Type B pancreatic cell (in vitro differentiated cells): Measurements from ENCODE around the gene EFNB2. TPM values are rescaled to one million over a fixed set of nuclear protein-coding genes. Genes with fewer than 3 reads are reported as not detected.

ENCODE experiments used
- DNase-seq: peaks from one replicate; pipeline ENCODE4 v3.0.0; 2021; ENCODE audit warnings: mixed read lengths; ENCODE audit not compliant: unreplicated experiment; ENCODE audit errors: extremely low spot score
- H3K27ac Mint-ChIP-seq: 2 replicates; pipeline ENCODE4 v1.8.0; 2021; ENCODE audit warnings: mild to moderate bottlenecking, mixed read lengths
- H3K27me3 Mint-ChIP-seq: 2 replicates; pipeline ENCODE4 v1.8.0; 2021; ENCODE audit warnings: mixed read lengths
- H3K36me3 Mint-ChIP-seq: 2 replicates; pipeline ENCODE4 v1.8.0; 2021; ENCODE audit warnings: mixed read lengths
- H3K4me1 Mint-ChIP-seq: one replicate; pipeline ENCODE4 v1.8.0; 2021; ENCODE audit warnings: mixed read lengths; ENCODE audit not compliant: unreplicated experiment
- H3K4me3 Mint-ChIP-seq: 2 replicates; pipeline ENCODE4 v1.8.0; 2021; ENCODE audit warnings: mild to moderate bottlenecking, mixed read lengths
- H3K9me3 Mint-ChIP-seq: 2 replicates; pipeline ENCODE4 v1.8.0; 2021; ENCODE audit warnings: mixed read lengths
- total RNA-seq: library from RNA; stranded (reverse); gene quantifications from 2 replicates; pipeline ENCODE4 v1.2.1, GENCODE V29; 2021; ENCODE audit warnings: low replicate concordance
- TF ChIP-seq, protein P1 (sequence below): fragments of 200-600 bp; sonication (generic); conservative IDR thresholded peaks from 2 replicates; pipeline ENCODE4 v1.5.0; 2021; ENCODE audit warnings: antibody characterized with exemption, mild to moderate bottlenecking

The EFNB2 gene
- total RNA-seq, 1 donor from 2014 or later, result 67.1 TPM

DNA sequence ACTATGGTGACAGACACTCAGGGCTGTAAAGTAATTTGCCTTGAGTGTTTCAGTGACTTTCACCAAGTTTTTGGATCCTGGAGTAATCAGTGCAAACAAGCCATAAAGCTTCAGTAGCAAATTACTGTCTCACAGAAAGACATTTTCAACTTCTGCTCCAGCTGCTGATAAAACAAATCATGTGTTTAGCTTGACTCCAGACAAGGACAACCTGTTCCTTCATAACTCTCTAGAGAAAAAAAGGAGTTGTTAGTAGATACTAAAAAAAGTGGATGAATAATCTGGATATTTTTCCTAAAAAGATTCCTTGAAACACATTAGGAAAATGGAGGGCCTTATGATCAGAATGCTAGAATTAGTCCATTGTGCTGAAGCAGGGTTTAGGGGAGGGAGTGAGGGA is 23.1 kb upstream of the EFNB2 start:
- DNase-seq, result no peak
- Mint-ChIP-seq H3K27ac (peak overlapping the region; percentile 82), H3K4me1 (peaks cover 31% of the 10 kb centered on the region), H3K27me3 (no peaks in the 10 kb centered on the region), H3K4me3 (no peak overlapping the region), H3K9me3 (no peaks in the 10 kb centered on the region), H3K36me3 (peaks cover 56% of the 10 kb centered on the region)
- TF ChIP-seq, protein P1, sequence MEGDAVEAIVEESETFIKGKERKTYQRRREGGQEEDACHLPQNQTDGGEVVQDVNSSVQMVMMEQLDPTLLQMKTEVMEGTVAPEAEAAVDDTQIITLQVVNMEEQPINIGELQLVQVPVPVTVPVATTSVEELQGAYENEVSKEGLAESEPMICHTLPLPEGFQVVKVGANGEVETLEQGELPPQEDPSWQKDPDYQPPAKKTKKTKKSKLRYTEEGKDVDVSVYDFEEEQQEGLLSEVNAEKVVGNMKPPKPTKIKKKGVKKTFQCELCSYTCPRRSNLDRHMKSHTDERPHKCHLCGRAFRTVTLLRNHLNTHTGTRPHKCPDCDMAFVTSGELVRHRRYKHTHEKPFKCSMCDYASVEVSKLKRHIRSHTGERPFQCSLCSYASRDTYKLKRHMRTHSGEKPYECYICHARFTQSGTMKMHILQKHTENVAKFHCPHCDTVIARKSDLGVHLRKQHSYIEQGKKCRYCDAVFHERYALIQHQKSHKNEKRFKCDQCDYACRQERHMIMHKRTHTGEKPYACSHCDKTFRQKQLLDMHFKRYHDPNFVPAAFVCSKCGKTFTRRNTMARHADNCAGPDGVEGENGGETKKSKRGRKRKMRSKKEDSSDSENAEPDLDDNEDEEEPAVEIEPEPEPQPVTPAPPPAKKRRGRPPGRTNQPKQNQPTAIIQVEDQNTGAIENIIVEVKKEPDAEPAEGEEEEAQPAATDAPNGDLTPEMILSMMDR, result no peak

DNA sequence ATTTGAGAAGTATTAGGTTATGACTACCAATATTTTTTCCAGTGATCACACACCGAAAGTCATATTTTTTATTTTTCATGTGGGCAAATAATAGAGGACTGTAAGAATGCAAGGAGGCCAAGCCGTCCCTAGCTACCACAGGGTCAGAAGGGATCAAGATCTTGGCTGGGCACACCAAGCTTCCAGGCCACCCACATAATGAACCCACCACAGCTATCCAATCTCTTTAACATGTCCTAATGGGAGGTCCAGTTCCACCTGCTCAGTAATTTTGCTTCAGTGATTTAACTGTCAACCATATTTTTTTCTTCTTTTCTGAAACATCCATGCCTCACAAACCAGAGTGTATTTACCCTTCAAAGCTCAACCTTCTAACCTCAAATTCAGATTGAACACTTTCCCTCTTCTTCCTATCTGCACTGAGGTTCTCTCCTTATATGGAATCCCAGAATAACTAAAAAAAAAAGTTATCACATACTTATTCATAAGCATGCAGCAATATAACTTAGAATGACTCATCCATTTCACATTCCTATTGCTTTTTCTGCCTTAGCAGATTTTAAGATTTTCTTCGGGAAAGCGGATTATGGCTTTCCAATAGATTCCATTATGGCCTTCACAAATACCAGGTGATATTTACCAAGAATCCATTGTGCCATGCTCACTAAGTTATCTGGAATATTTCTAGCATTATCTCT is 20.3 kb upstream of the EFNB2 start:
- TF ChIP-seq, protein P1, result no peak
- no peaks in the 10 kb centered on the region for H3K27me3 Mint-ChIP-seq
- H3K4me3 Mint-ChIP-seq, result no peak overlapping the region
- peaks cover 17% of the 10 kb centered on the region for H3K4me1 Mint-ChIP-seq
- H3K9me3 Mint-ChIP-seq, result no peaks in the 10 kb centered on the region
- peak overlapping the region; percentile 5 for H3K27ac Mint-ChIP-seq
- peaks cover 71% of the 10 kb centered on the region for H3K36me3 Mint-ChIP-seq
- DNase-seq, result no peak

DNA sequence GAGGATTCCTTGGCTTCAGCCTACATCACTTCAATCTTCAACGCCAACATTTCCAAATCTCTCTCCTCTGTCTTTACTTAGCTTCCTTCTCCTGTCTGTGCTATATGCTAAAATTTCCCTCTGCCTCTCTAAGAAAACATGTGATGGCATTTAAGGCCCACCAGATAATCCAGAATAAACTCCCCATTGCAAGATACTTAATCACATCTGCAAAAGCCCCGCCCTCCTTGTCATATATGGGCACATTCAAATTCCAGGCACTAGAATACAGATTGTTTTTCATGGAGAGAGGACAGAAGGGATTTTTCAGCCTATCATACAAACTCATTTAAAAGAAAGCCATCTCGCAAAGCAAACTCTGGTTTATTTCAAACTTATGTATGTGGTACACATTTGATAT is 16.3 kb upstream of the EFNB2 start:
- no peak overlapping the region for H3K27ac Mint-ChIP-seq
- DNase-seq, result no peak
- no peak overlapping the region for H3K4me3 Mint-ChIP-seq
- no peaks in the 10 kb centered on the region for H3K4me1 Mint-ChIP-seq
- H3K9me3 Mint-ChIP-seq, result no peaks in the 10 kb centered on the region
- H3K36me3 Mint-ChIP-seq, result peaks cover 61% of the 10 kb centered on the region
- H3K27me3 Mint-ChIP-seq, result no peaks in the 10 kb centered on the region
- TF ChIP-seq, protein P1, result no peak

DNA sequence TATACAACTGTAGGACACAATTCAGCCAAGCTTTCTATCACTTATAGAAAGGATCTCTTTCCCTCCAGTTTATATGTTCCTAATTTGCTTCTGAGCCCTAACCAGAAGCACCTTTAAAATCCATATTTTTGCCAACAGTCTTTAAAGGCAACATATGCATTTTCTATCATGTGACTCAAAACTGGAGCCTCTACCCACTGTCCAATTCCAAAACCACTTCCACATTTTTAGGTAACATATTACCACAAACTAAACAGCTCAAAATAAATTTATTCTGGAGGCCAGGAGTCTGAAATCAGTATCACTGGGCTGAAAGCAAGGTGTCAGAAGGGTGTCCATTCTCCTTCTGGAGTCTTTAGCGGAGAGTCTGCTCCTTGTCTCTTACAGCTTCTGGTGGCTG is 15.9 kb upstream of the EFNB2 start:
- no peak for DNase-seq
- H3K27me3 Mint-ChIP-seq, result no peaks in the 10 kb centered on the region
- peaks cover 57% of the 10 kb centered on the region for H3K36me3 Mint-ChIP-seq
- H3K9me3 Mint-ChIP-seq, result no peaks in the 10 kb centered on the region
- no peaks in the 10 kb centered on the region for H3K4me1 Mint-ChIP-seq
- no peak overlapping the region for H3K27ac Mint-ChIP-seq
- TF ChIP-seq, protein P1, result no peak
- H3K4me3 Mint-ChIP-seq, result no peak overlapping the region

DNA sequence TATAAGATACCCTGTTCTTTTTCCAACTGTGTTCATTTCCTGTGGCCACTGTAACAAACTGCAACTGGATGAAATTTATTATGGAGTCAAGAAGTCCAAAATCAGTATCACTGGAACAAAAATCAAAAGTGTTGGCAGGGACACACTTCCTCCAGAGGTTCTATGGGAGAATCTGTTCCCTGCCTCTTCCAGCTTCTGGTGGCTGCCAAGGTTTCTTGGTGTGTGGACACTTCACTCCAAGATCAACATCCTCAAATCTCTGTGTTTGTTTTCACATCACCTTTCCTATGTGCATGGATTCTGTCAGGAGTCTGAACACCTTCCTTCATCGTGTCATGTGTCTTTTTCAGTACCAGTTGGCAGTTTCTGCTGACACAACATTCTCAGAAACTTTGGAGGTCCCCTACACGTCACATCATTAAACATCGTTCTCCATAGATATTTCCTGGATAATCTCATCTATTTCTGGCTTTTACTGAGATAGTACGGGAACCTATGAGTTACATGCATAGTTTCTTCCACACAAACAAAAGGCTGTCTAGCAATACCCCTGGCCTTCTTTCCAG is 15.2 kb upstream of the EFNB2 start:
- Mint-ChIP-seq H3K4me1 (no peaks in the 10 kb centered on the region), H3K4me3 (no peak overlapping the region), H3K36me3 (peaks cover 50% of the 10 kb centered on the region), H3K27ac (no peak overlapping the region), H3K9me3 (no peaks in the 10 kb centered on the region), H3K27me3 (no peaks in the 10 kb centered on the region)
- DNase-seq, result no peak
- TF ChIP-seq, protein P1, result no peak
